HepG2 (cell line): ENCODE data around the gene KRT14. TPM values are rescaled to one million over a fixed set of nuclear protein-coding genes. Genes with fewer than 3 reads are reported as not detected.

Source experiments
- ATF1 ChIP-seq: IDR thresholded peaks from 2 replicates; pipeline ENCODE4 v1.6.1; 2016; ENCODE audit warnings: mild to moderate bottlenecking, control low read depth
- CREB1 ChIP-seq, 2 experiments: fragments of 450-650 bp in 1 of 2; IDR thresholded peaks; 2 replicates each; pipeline ENCODE4 v1.6.1; 2016 to 2017; ENCODE audit warnings: control low read depth in 1 of 2, mild to moderate bottlenecking in 1 of 2, missing compliant biosample characterization in 1 of 2, missing genetic modification characterization in 1 of 2
- FOXA1 ChIP-seq, 2 experiments: fragments of 450-650 bp in 1 of 2; sonication (generic) in 1 of 2; formaldehyde crosslinking in 1 of 2; IDR thresholded peaks; 2 replicates each; pipeline versions ENCODE4 v1.4.0 to v1.6.1; 2016 to 2020; ENCODE audit warnings: missing genetic modification reagents in 1 of 2
- POGZ ChIP-seq: sonication (generic); formaldehyde crosslinking; IDR thresholded peaks from 2 replicates; pipeline ENCODE4 v1.4.0; 2020; ENCODE audit warnings: mild to moderate bottlenecking, missing genetic modification reagents
- STAG1 ChIP-seq: sonication (generic); formaldehyde crosslinking; IDR thresholded peaks from 2 replicates; pipeline ENCODE4 v1.4.0; 2020; ENCODE audit warnings: missing genetic modification reagents
- ZNF253 ChIP-seq: sonication (generic); formaldehyde crosslinking; IDR thresholded peaks from 2 replicates; pipeline ENCODE4 v1.8.0; 2022; ENCODE audit warnings: mild to moderate bottlenecking, missing genetic modification reagents, borderline replicate concordance
- ZNF761 ChIP-seq: sonication (generic); formaldehyde crosslinking; conservative IDR thresholded peaks from 2 replicates; pipeline ENCODE4 v1.4.0; 2020; ENCODE audit warnings: mild to moderate bottlenecking, missing genetic modification reagents
- ZNF777 ChIP-seq: sonication (generic); formaldehyde crosslinking; IDR thresholded peaks from 2 replicates; pipeline ENCODE4 v1.4.0; 2020; ENCODE audit warnings: missing genetic modification reagents
- polyA plus RNA-seq, 8 experiments: library from polyadenylated mRNA; depleted of rRNA in 3 of 8; stranded (reverse) in 7 of 8; unstranded in 1 of 8; fragments of >200 nt; fragmentation: Illumina TruSeq in 4 of 8; extraction: Trizol in 4 of 8; gene quantifications; 2 replicates each; pipeline versions ENCODE4 v1.2.1 to v1.2.3, GENCODE V29; 2011 to 2016; ENCODE audit warnings: low read depth in 4 of 8, missing spikeins in 1 of 8, mixed read lengths in 1 of 8; ENCODE audit not compliant: insufficient read depth in 1 of 8
- total RNA-seq, 5 experiments: library from RNA; depleted of rRNA; stranded (reverse); fragments of >200 nt; fragmentation: Illumina TruSeq; extraction: Trizol; gene quantifications; 2 replicates each; pipeline ENCODE4 v1.2.3, GENCODE V29; 2016; ENCODE audit warnings: low read depth in 1 of 5
- TF ChIP-seq, protein P1 (sequence below): IDR thresholded peaks from 2 replicates; pipeline ENCODE4 v1.4.0; 2020; ENCODE audit warnings: mild to moderate bottlenecking, missing genetic modification reagents
- TF ChIP-seq, protein P2 (sequence below): sonication (generic); formaldehyde crosslinking; IDR thresholded peaks from 2 replicates; pipeline ENCODE4 v1.4.0; 2020; ENCODE audit warnings: missing genetic modification reagents, mild to moderate bottlenecking, borderline replicate concordance
- TF ChIP-seq, protein P3 (sequence below): sonication (generic); formaldehyde crosslinking; IDR thresholded peaks from 2 replicates; pipeline ENCODE4 v1.4.0; 2020; ENCODE audit warnings: missing genetic modification reagents
- TF ChIP-seq, protein P4 (sequence below): sonication (generic); formaldehyde crosslinking; IDR thresholded peaks from 2 replicates; pipeline ENCODE4 v1.5.1; 2020; ENCODE audit warnings: mild to moderate bottlenecking, missing genetic modification reagents, moderate library complexity

The KRT14 gene
- total and polyA plus RNA-seq, 2 of the 13 experiments (the other 11 are each of a cell fraction or from before 2014, with no cell fraction given), result 0.09 TPM; not detected in 1

DNA sequence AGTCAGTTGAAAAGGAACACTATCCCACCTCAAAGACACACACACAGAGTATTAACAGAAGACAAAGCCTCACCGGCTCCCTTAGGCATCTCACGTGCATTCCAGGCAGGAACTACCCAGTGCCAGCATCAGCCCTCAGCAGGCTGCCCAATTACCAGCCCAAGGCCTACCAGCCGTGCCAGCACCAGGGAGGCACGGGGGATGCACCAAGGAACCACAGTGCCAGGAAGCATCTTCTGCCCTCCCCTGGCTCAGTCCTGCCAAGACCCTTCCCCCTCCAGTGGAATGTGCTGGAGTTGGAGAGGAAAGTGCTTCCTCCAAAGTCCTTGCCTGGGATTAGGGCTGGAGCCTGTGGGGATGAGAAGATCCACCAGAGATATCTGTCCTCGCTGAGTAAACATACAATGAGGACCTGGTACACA, 47.6 kb downstream of the KRT14 start (continued):
- TF ChIP-seq, protein P1, sequence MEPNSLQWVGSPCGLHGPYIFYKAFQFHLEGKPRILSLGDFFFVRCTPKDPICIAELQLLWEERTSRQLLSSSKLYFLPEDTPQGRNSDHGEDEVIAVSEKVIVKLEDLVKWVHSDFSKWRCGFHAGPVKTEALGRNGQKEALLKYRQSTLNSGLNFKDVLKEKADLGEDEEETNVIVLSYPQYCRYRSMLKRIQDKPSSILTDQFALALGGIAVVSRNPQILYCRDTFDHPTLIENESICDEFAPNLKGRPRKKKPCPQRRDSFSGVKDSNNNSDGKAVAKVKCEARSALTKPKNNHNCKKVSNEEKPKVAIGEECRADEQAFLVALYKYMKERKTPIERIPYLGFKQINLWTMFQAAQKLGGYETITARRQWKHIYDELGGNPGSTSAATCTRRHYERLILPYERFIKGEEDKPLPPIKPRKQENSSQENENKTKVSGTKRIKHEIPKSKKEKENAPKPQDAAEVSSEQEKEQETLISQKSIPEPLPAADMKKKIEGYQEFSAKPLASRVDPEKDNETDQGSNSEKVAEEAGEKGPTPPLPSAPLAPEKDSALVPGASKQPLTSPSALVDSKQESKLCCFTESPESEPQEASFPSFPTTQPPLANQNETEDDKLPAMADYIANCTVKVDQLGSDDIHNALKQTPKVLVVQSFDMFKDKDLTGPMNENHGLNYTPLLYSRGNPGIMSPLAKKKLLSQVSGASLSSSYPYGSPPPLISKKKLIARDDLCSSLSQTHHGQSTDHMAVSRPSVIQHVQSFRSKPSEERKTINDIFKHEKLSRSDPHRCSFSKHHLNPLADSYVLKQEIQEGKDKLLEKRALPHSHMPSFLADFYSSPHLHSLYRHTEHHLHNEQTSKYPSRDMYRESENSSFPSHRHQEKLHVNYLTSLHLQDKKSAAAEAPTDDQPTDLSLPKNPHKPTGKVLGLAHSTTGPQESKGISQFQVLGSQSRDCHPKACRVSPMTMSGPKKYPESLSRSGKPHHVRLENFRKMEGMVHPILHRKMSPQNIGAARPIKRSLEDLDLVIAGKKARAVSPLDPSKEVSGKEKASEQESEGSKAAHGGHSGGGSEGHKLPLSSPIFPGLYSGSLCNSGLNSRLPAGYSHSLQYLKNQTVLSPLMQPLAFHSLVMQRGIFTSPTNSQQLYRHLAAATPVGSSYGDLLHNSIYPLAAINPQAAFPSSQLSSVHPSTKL (CRISPR knock-in tag), result peak; percentile 24; the same call in 1 of the 2 replicates
- TF ChIP-seq ZNF253 (no peak), CREB1 (IDR thresholded peaks at IDR 0.05) (no peak), CREB1 (CRISPR knock-in tag; IDR thresholded peaks at IDR 0.05) (no peak), ATF1 (CRISPR knock-in tag) (no peak), FOXA1 (IDR thresholded peaks at IDR 0.05) (no peak), FOXA1 (CRISPR knock-in tag; IDR thresholded peaks at IDR 0.05) (peak; percentile 51), ZNF761 (CRISPR knock-in tag) (no peak), POGZ (no peak), STAG1 (CRISPR knock-in tag) (no peak), ZNF777 (CRISPR knock-in tag) (no peak)
- TF ChIP-seq, protein P2, sequence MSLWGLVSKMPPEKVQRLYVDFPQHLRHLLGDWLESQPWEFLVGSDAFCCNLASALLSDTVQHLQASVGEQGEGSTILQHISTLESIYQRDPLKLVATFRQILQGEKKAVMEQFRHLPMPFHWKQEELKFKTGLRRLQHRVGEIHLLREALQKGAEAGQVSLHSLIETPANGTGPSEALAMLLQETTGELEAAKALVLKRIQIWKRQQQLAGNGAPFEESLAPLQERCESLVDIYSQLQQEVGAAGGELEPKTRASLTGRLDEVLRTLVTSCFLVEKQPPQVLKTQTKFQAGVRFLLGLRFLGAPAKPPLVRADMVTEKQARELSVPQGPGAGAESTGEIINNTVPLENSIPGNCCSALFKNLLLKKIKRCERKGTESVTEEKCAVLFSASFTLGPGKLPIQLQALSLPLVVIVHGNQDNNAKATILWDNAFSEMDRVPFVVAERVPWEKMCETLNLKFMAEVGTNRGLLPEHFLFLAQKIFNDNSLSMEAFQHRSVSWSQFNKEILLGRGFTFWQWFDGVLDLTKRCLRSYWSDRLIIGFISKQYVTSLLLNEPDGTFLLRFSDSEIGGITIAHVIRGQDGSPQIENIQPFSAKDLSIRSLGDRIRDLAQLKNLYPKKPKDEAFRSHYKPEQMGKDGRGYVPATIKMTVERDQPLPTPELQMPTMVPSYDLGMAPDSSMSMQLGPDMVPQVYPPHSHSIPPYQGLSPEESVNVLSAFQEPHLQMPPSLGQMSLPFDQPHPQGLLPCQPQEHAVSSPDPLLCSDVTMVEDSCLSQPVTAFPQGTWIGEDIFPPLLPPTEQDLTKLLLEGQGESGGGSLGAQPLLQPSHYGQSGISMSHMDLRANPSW (CRISPR knock-in tag), result no peak
- TF ChIP-seq, protein P3, sequence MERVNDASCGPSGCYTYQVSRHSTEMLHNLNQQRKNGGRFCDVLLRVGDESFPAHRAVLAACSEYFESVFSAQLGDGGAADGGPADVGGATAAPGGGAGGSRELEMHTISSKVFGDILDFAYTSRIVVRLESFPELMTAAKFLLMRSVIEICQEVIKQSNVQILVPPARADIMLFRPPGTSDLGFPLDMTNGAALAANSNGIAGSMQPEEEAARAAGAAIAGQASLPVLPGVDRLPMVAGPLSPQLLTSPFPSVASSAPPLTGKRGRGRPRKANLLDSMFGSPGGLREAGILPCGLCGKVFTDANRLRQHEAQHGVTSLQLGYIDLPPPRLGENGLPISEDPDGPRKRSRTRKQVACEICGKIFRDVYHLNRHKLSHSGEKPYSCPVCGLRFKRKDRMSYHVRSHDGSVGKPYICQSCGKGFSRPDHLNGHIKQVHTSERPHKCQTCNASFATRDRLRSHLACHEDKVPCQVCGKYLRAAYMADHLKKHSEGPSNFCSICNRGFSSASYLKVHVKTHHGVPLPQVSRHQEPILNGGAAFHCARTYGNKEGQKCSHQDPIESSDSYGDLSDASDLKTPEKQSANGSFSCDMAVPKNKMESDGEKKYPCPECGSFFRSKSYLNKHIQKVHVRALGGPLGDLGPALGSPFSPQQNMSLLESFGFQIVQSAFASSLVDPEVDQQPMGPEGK (CRISPR knock-in tag), result no peak
- TF ChIP-seq, protein P4, sequence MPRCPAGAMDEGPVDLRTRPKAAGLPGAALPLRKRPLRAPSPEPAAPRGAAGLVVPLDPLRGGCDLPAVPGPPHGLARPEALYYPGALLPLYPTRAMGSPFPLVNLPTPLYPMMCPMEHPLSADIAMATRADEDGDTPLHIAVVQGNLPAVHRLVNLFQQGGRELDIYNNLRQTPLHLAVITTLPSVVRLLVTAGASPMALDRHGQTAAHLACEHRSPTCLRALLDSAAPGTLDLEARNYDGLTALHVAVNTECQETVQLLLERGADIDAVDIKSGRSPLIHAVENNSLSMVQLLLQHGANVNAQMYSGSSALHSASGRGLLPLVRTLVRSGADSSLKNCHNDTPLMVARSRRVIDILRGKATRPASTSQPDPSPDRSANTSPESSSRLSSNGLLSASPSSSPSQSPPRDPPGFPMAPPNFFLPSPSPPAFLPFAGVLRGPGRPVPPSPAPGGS (CRISPR knock-in tag), result no peak
